Epithelial cell of prostate (primary cell): Measurements from ENCODE around the gene MRTFB.
"Not testable (repeated sequence)": the region's sequence is repeated elsewhere in the genome, so short reads cannot be mapped to it uniquely, and the experiment has no call there.

Source experiments
- DNase-seq: peaks from one replicate; pipeline ENCODE4 v3.0.0-alpha.2; 2011; ENCODE audit warnings: low read depth, low spot score
- H3K27ac ChIP-seq: fragments of 450-650 bp; 2 replicates; pipeline ENCODE4 v1.5.1; 2017; ENCODE audit warnings: mild to moderate bottlenecking

Gene MRTFB

GRCh38 chr16:14102925-14103720, 32.0 kb downstream of the MRTFB start:
- H3K27ac ChIP-seq: no peak overlapping the region
- no peak for DNase-seq

GRCh38 chr16:14104066-14104465, 32.9 kb downstream of the MRTFB start:
- no peak overlapping the region for H3K27ac ChIP-seq
- no peak for DNase-seq

DNA sequence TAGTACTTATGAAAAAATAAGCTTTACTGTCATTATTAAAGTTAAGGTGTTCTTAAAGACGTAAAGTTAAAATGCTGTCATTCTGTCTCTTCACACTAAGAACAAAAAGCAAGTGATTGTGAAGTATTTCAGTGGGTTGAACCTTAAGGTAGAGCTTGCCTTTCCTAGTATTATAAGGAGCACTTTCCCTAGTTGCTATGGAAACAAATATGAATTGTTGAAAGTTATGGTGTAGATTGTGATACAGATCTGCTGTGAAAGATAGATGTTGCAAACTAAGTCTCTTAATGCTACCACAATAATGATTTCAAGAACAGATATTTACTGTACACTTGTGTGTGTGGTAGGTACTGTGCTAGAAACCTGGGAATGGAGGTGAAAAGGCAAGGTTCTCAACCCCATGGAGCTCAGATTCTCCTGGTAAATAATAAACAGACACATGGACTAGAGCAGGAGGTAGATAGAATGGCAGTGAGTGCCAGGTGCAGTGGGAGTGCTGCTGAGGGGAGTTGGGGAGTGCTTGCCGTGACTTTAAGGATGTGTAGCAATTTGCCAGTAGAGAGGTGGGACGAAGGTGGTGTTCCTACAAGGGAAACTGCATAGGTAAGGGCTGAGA, 34.7 kb downstream of the MRTFB start:
- DNase-seq: no peak
- no peak overlapping the region for H3K27ac ChIP-seq

DNA sequence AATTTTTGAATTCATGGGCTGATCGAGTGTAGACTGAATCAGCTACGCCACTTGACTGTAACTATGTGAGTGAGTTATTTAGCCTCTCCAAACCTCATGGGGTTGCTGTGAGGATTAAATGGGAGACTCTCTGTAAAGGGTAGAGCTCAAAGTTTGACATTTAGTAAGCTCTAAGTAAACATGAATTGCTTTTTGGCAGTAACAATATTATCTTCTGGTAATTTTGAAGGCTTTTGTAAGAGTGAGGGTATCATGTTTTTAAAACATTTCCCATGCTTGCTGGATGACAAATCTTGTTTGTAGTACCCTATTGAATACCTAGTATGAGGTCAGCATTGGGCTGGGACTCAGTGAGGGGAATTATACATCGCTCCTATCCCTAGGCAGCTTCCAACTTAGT, 35.3 kb downstream of the MRTFB start:
- DNase-seq: no peak
- H3K27ac ChIP-seq: no peak overlapping the region

DNA sequence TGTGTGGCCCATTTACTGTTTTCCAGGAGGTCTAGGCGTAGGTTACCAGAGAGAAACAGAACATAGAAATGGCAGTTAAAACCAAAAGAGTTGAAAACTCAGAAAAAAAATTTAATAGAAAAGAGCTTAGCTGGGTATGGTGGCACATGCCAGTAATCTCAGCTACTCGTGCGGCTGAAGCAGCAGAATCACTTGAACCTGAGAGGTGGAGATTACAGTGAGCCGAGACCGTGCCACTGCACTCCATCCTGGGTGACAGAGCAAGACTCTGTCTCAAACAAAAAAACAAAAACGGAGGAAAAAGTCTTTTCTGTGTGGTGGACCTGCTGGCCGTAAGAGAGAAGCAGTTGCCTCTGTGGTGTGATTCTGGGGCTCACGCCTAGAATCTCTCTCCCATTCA, 35.8 kb downstream of the MRTFB start:
- no peak for DNase-seq
- H3K27ac ChIP-seq: no peak overlapping the region

- no peak for DNase-seq
- no peak overlapping the region for H3K27ac ChIP-seq
Observed at GRCh38 chr16:14109077-14109775, 38.1 kb downstream of the MRTFB start.

DNA sequence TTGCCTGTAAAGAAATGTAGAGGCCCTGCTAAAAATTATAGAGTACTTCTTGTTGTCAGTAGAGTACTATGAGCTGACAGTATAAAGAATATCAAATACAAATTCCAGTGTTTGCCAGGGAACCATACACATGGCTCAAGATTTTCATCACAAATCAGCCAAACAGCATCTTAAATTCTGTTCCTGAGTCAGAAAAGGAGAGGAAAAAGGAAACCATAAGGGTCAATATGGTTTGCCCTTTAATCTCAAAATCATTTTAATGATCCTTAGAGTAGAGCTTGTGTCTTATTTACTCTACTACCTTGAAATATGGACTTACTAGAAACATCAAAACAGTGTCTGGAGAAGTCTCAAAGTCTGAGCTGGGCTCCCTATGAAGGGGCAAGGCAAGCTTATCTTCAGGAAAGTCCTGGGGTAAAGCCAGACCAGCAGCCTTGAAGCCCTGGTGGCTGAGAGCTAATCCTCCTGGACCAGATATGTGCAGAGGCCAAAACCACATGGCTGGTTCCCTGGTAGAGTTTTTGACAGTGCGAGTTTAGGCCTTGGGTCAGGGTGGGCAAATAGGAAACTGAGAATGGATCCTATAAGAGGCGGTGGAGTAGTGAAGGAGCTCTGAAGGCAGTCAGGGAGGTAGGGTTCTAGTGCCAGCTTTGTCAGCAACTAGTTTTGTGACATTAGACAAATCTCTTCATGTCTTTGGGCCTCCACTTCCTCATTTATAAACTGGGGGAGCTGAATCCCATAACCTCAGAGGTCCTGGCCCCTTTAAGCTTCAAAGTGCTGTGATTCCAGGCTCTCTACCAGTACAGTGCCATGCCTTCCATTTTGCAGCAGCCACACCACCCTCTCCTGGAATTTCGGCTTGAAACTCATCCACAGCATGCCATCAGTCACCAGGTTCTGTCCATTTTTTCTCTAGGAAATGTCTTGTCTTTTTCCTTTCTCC, 38.9 kb downstream of the MRTFB start:
- no peak for DNase-seq
- H3K27ac ChIP-seq: no peak overlapping the region

DNA sequence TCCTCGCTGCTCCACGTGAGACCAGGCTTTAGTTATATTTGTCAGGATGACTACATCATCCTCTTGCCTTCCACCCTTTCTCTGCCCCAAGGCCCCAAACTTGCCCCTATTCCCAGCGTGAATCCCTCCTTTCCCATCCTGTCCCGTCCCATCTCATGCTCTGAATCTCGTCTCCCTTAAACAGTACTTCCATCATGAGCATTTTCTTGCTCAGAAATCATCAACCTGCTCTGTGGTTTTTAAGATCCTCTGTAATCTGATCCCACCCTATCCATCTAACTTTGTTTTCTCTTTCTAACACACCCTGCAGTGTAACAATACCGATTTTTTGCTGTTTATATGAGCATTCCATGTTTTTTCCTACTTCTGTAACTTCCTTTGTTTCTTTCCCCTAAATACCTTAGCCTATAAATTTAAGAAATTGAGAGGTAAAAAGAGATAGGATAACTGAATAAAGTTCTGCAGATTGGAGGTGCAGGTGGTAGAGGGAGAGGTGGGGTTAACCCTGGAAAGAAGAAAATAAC, 39.7 kb downstream of the MRTFB start:
- no peak overlapping the region for H3K27ac ChIP-seq
- DNase-seq: no peak

GRCh38 chr16:14111713-14112538, 40.8 kb downstream of the MRTFB start:
- no peak overlapping the region for H3K27ac ChIP-seq
- no peak for DNase-seq

DNA sequence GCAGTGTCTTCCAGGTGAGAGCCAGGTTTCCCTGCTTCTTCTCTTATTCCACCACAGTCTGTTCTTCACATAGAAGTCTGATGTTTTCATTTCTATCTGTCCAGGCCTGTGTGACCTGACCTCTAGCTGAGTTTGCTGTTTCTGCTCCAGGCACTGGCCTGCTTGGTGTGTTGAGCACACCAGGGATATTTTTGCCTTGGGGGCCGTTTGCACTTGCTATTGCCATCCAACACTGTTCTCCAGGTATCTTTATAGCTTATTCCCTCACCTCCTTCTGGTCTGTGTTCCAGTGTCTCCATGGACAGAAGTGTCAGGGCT, 41.4 kb downstream of the MRTFB start:
- H3K27ac ChIP-seq: no peak overlapping the region
- no peak for DNase-seq

GRCh38 chr16:14113344-14113743, 42.2 kb downstream of the MRTFB start:
- no peak for DNase-seq
- no peak overlapping the region for H3K27ac ChIP-seq

DNA sequence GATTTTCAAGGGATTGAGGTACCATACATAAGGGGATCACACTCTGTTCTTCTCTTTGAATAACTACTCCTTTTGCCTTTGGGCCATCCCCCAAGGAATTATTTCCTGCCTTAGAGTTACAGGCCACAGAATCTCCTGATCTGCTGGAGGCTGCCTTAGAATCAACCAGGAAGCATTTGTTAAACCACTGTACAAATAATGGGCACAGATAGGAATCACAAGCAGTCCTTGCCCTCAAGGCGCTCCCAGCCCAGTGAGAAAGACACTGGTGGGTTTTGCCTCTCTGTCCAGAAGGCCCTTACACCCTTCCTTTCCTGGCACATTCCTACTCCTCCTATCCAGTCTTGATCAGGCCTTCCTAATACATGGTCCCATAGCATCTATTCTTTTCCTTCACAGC, 45.9 kb downstream of the MRTFB start:
- no peak overlapping the region for H3K27ac ChIP-seq

DNA sequence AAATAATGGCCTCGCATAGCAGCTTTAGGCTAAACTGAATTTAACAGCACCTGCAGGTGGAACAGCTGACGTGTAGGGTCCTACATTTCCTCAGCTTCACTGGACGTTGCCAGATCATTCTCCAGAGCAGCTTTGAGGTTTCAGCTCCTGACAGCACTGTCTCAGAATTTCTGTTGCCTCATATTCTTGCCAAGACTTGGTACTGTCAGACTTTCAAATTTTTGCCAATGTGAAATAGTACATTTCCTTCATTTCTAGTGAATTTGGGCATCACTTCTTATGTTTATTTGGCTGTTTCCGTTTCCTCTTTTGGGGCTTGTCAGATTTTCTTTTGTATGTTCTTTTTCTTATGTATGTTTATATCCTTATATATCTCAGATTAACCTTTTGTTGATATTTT, 48.7 kb downstream of the MRTFB start:
- DNase-seq: no peak
- no peak overlapping the region for H3K27ac ChIP-seq

More for the DNA sequence above, 45.9 kb downstream of the MRTFB start:
- DNase-seq: no peak

- H3K27ac ChIP-seq: no peak overlapping the region
- DNase-seq: no peak
Observed at GRCh38 chr16:14120335-14120734, 49.2 kb downstream of the MRTFB start.

- H3K27ac ChIP-seq: no peak overlapping the region
- no peak for DNase-seq
Observed at GRCh38 chr16:14121142-14121541, 50.0 kb downstream of the MRTFB start.

GRCh38 chr16:14121872-14122271, 50.8 kb downstream of the MRTFB start:
- DNase-seq: no peak
- no peak overlapping the region for H3K27ac ChIP-seq

DNA sequence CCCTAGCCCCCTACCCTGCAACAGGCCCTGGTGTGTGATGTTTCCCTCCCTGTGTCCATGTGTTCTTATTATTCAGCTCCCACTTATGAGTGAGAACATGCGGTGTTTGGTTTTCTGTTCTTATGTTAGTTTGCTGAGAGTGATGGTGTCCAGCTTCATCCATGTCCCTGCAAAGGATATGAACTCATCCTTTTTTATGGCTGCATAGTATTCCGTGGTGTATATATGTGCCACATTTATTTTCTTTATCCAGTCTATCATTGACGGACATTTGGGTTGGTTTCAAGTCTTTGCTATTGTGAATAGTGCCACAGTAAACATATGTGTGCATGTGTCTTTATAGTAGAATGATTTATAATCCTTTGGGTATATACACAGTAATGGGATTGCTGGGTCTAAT, 51.3 kb downstream of the MRTFB start:
- H3K27ac ChIP-seq, DNase-seq: not testable (repeated sequence)

DNA sequence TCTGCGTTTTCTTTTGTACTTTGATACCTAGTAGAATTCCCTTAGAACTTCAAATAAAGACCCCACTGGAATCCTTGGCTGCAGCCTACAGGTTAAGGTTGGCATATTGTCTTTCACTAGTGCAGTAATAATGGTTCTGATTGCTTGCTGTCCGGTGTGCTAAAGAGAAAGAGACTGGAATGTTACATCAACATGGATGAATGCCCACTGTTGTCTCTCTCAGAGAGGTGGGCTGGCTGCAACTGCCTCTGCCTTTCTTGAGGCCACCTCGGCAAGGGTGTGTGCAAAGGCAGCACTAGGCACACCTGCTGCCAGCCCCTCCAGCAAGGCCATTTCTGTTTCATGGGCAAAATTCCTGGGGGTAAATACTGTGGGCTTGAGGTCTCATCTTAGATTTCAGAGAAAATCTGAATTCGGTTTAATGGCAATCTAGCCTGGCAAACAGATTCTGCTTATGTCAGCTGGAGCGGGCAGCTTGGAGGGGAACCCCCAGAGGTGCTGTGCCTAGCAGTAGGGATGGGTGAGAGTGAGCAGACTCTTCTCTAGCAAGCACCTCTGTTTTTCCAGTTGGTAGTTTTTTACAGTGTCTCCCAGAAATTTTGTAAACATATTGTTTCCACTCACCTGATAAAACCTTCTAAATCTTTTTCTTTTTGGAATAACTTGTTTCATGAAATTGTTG, 54.0 kb downstream of the MRTFB start:
- DNase-seq: no peak
- no peak overlapping the region for H3K27ac ChIP-seq

DNA sequence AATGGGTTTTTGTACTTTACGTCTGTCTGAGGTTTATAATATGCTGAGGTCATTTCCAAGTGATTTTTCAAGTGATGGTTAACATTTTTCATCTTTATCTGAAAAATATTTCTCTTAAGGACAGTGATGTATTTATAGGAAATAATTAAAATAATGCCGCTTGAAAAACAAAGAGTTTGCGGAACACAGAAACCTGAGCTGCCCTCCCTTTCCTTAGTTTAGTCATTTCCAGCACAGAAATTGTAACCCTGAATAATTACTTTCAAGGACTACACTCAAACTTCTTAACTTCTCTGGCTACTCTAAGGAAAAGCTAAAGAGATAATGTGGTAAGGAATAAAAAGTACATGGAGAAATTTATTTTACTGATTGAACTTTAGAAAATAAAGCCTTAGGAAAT, 54.6 kb downstream of the MRTFB start:
- no peak overlapping the region for H3K27ac ChIP-seq
- no peak for DNase-seq
